Activated CD4-positive, alpha-beta T cell treated with anti-CD3 and anti-CD28 coated beads, Interleukin-2, amount 10 ng/mL, durations not matched to agents 24 days and 14 days (primary cell): ENCODE measurements around the gene GPN2. TPM values are rescaled to one million over a fixed set of nuclear protein-coding genes. Genes with fewer than 3 reads are reported as not detected.
"Not testable (repeated sequence)": the region's sequence is repeated elsewhere in the genome, so short reads cannot be mapped to it uniquely, and the experiment has no call there.

ENCODE experiments used
- DNase-seq: peaks from one replicate; pipeline ENCODE4 v3.0.0; 2022
- H3K27ac Mint-ChIP-seq: one replicate; pipeline ENCODE4 v1.8.0; 2022; ENCODE audit warnings: mild to moderate bottlenecking, mixed read lengths
- H3K27me3 Mint-ChIP-seq: one replicate; pipeline ENCODE4 v1.8.0; 2022; ENCODE audit warnings: mixed read lengths
- H3K36me3 Mint-ChIP-seq: one replicate; pipeline ENCODE4 v1.8.0; 2022; ENCODE audit warnings: low read depth, mild to moderate bottlenecking, mixed read lengths
- H3K4me1 Mint-ChIP-seq: one replicate; pipeline ENCODE4 v1.8.0; 2021; ENCODE audit warnings: mixed read lengths
- H3K4me3 Mint-ChIP-seq: one replicate; pipeline ENCODE4 v1.8.0; 2022; ENCODE audit warnings: mild to moderate bottlenecking, moderate library complexity, mixed read lengths
- H3K9me3 Mint-ChIP-seq: one replicate; pipeline ENCODE4 v1.8.0; 2021; ENCODE audit warnings: mixed read lengths
- intact Hi-C: fragments of 100-400 bp; cut with micrococcal nuclease; formaldehyde crosslinking; loops from one replicate; pipeline ENCODE4 v1.15.1; 2023
- total RNA-seq: library from RNA; stranded (reverse); gene quantifications from 2 replicates; pipeline ENCODE4 v1.2.3, GENCODE V29; 2022

GPN2 gene
- total RNA-seq, 1 donor from 2014 or later, result 47.1 TPM

DNA sequence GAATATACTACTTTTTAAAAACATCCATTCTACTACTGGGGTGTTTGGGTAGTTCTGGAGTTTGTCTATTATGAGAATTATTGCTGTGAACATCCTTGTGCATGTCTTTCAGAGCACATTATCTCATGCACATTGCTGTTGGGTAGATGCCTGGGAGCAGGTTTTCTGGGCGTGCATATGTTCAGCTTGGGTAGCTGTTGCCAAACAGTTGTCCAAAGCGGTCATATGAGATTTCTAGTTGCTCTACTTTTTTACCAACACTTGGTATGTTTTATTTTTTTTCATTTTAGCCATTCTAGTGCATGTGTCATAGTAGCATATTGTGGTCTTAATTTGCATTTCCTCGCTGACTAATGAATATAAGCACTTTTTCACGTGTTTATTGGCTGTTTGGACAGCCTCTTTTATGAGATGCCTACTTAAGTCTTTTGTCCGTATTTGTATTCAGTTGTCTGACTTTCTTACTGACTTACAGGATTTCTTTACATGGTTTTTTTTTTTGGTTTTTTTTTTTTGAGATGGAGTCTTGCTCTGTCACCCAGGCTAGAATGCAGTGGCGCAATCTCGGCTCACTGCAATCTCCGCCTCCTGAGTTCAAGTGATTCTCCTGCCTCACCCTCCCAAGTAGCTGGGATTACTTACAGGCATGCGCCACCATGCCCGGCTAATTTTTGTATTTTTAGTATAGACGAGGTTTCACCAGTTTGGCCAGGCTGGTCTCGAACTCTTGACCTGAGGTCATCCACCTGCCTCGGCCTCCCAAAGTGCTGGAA lies 45.5 kb downstream of the GPN2 start:
- Mint-ChIP-seq H3K4me3 (no peak overlapping the region), H3K4me1 (peaks cover 7% of the 10 kb centered on the region), H3K9me3 (no peaks in the 10 kb centered on the region), H3K36me3 (peaks cover 50% of the 10 kb centered on the region), H3K27ac (no peak overlapping the region), H3K27me3 (no peaks in the 10 kb centered on the region)
- DNase-seq, result no peak
- intact Hi-C loops, result no loop called here

DNA sequence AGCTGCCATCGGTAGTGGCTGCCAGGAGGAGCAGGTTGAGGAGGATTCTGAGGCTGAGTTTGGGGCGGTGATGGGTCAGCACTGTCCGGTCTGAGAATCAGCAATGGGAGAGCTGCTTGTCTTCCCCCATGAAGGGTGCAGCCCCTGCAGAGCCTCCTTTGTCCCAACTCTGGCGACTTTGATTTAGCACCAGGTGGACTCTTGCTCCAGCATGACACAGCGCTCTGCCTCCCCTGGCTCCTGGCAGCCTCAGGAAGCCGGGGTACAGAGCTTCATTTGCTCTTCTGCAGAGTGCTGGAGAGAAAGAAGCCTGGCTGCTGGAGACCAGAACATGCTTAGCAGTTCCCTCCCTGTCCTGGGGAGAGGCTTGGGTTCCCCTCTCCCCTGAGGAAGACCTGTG lies 50.3 kb downstream of the GPN2 start:
- Mint-ChIP-seq H3K4me3 (no peak overlapping the region), H3K9me3 (no peaks in the 10 kb centered on the region), H3K27ac (no peak overlapping the region), H3K4me1 (peaks cover 20% of the 10 kb centered on the region), H3K27me3 (no peaks in the 10 kb centered on the region), H3K36me3 (peaks cover 65% of the 10 kb centered on the region)
- DNase-seq, result no peak
- intact Hi-C loops, result no loop called here

DNA sequence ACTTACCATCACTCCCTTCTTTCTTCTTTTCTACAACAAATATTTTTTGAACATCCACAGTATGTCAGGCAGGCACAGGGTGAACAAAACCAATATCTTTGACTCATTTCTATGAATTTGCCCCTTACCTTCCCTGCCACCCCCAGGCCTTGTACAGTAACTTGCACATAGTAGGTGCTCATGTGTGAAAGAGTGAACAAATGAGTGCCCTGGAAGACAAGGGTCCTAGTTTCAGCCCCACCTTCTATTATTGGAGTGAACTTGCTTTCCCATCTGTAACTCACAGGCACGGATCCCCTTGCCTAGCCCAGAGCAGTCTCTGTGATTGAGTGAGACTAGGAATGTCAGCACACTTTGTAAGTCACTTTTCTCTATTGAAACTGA lies 50.8 kb downstream of the GPN2 start:
- intact Hi-C loops, result no loop called here
- no peak for DNase-seq
- H3K36me3 Mint-ChIP-seq, result peaks cover 65% of the 10 kb centered on the region
- peak overlapping the region; percentile 70 for H3K27ac Mint-ChIP-seq
- H3K4me3 Mint-ChIP-seq, result no peak overlapping the region
- peaks cover 21% of the 10 kb centered on the region for H3K4me1 Mint-ChIP-seq
- H3K27me3 Mint-ChIP-seq, result no peaks in the 10 kb centered on the region
- H3K9me3 Mint-ChIP-seq, result no peaks in the 10 kb centered on the region

DNA sequence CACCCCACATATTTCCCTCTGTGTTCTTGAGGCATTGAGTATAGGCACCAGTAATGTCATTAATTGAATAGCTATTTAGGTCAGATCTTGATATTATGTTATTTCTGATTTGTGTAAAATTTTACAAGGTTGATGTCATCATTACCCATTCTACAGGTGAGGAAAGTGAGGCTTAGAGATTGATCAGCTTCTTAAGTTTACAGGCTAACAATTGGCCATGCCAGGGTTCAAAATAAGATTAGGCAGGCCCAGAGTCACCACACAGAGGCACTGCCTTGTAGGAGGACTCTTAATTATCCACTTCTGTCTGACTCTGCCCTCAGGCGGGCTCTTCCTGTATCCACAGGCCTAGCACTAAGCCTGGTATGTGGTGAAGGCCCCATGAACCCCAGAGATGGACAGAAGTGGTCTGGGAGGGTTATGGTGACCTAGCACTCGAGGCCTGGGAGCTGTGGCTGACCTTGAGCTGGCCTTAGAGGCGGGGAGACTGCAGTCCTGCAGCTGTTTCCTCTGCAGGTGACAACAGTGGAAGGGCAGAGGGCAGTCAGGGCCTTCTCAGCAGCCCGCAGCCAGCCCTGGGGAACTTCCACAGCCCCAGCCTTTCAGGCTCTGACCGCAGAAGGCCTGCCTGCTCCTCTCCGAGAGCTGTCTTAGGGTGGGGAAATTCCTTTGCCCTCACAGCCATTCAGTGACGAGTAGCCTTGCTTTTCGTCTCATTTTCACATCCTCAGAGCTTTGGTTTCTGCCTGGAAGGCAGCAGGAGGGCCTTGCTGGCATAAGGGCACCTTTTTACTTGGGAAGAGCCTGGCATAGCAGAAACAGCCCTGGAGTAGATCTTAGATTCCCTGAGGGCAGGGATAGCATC lies 51.4 kb downstream of the GPN2 start:
- no peaks in the 10 kb centered on the region for H3K27me3 Mint-ChIP-seq
- peak; percentile 75 for DNase-seq
- intact Hi-C loops, result no loop called here
- no peak overlapping the region for H3K4me3 Mint-ChIP-seq
- H3K9me3 Mint-ChIP-seq, result no peaks in the 10 kb centered on the region
- H3K27ac Mint-ChIP-seq, result peak overlapping the region; percentile 70
- H3K4me1 Mint-ChIP-seq, result peaks cover 27% of the 10 kb centered on the region
- peaks cover 65% of the 10 kb centered on the region for H3K36me3 Mint-ChIP-seq

DNA sequence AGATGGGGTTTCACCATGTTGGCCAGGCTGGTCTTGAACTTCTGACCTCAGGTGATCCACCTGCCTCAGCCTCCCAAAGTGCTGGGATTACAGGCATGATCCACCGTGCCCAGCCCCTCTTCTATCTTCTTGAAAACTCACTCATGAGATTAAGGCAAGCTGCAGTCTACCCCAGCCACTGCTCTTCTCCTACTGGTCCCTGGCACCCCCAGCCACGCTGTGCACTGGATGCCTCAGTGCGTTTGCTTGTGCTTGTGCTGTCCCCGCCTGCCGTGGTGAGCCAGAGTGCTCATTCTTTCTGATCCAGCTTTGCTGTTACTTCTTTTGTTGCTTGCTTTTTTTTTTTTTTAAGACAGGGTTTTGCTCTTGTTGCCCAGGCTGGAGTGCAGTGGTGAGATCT lies 52.4 kb downstream of the GPN2 start:
- intact Hi-C loops, H3K27ac Mint-ChIP-seq: not testable (repeated sequence)

DNA sequence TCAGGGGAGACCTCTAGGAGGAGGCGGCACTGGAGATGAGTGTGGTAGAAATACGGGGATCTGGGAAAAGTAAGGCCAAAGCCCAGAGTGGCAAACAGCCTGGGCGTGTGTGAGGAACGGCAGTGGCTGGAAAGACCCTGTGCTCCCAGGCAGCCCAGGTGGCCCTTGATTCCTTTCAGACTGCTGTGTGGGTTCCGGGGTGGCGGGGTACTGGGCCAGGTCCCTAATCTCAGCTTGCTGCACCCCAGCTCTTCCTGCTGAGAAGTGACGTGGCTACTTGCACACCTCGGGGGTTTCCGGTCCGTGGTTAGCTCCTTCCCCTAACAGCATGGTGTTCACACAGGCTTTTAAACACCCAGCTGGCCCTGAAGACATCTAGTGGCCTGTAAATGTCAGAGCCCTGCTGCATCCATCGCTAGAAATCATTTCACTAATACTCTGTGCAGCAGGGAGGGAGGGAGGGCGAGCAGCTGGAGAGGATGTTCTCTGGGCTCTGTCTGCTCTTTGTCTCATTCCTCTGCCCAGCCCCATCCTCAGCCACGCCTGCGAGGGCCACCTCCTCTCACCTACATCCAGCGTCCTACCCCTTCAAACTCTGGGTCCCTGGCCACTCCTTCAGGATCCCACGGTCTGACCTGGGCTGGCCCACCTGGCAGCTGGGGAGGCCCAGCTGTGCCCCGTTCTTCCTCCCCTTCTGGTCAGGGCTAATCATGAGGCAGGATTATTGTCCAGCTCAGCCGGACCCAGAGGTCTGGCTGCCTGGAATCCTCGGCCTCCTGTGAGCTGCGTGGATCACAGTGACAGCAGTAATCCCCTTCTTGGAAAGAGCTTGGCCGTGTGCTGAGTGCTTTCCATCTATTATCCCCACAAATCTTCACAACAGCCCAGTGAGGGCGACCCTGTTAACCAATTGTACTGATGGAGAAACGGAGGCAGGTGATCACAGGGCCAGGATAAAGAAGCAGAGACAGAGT lies 56.4 kb downstream of the GPN2 start:
- H3K36me3 Mint-ChIP-seq, result peaks cover 74% of the 10 kb centered on the region
- peaks cover 66% of the 10 kb centered on the region for H3K4me1 Mint-ChIP-seq
- H3K27me3 Mint-ChIP-seq, result no peaks in the 10 kb centered on the region
- H3K4me3 Mint-ChIP-seq, result peak overlapping the region; percentile 70
- H3K9me3 Mint-ChIP-seq, result no peaks in the 10 kb centered on the region
- DNase-seq, result peak; percentile 97
- intact Hi-C loops, result loop anchor here (2.0 kb wide), 3 partner anchors 23 to 141 kb away; no protein-coding TSS in a partner anchor
- H3K27ac Mint-ChIP-seq, result peak overlapping the region; percentile 92

More for the DNA sequence above, 52.4 kb downstream of the GPN2 start:
- not testable (repeated sequence) for H3K4me3 Mint-ChIP-seq, DNase-seq, H3K9me3 Mint-ChIP-seq, H3K27me3 Mint-ChIP-seq
- H3K36me3 Mint-ChIP-seq, result peaks cover 70% of the 10 kb centered on the region
- H3K4me1 Mint-ChIP-seq, result peaks cover 37% of the 10 kb centered on the region

DNA sequence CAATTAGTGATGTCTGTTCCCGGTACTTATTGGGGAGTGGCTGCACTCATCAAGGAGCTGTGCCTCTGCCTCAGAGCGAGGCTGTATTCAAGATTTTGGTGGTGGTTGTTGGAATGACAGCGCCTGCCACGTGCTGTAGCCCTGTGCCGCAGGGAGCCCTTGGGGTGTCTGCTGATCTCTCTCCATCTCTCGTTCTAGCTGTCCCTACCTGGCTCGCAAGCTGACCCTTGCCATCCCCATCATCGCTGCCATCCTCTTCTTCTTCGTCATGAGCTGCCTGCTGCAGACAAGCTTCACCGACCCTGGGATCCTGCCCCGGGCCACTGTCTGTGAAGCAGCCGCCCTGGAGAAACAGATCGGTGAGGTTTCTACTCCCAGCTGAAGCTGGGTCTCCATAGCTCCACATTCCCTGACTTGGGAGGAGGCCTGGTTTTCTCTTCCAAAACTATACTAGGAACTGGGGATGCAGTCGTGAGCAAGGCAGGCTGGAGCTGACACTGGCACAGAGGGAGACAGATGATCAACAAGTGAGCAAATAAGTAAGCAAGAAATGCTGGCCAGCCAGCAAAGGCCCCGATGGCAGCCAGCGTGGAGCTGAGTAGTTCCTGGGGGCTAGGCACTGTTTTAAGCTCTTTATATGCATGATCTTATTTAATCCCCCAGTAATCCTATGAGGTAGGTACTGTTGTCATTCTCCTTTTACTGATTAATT lies 57.7 kb downstream of the GPN2 start:
- Mint-ChIP-seq H3K4me3 (peak overlapping the region; percentile 70), H3K36me3 (peaks cover 75% of the 10 kb centered on the region), H3K9me3 (no peaks in the 10 kb centered on the region), H3K27ac (peak overlapping the region; percentile 92), H3K27me3 (no peaks in the 10 kb centered on the region), H3K4me1 (peaks cover 69% of the 10 kb centered on the region)
- peak; percentile 61 for DNase-seq
- intact Hi-C loops, result loop anchor here (2.0 kb wide), 3 partner anchors 22 to 140 kb away; no protein-coding TSS in a partner anchor

DNA sequence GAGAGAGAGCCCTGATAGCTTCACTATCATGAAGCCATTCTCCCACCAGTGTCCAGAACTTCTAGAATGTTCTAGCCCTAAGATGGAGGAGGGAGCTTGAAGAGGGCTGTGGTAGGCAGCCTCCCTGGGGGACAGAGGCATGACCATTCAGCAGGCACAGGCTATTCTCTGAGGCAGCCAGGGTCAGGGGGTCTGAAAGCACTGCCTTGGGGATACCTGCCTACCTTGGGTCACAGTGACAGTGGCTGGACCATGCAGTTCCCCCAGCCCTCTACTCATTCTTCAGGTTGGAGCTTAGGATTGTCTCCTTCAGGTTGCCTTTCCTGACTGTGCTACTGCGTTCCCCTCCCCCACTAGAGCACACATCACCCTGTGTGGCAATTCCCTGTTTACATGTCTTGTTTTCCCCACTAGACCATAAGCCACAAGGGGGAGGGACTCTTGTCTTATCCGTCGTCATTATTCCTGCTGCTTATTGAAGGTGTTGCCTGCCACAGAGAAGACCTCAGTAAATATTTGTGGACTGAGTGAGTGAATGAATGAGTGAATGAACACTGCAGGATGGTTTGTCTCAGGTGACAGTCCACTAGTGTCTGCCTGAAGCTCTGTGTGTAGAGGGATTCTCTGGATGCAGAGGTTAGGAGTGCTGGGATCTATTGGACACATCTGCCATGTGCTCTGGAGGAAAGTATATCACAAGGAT lies 58.4 kb downstream of the GPN2 start:
- H3K9me3 Mint-ChIP-seq, result no peaks in the 10 kb centered on the region
- intact Hi-C loops, result loop anchor here (2.0 kb wide), 3 partner anchors 21 to 139 kb away; no protein-coding TSS in a partner anchor
- H3K4me3 Mint-ChIP-seq, result peak overlapping the region; percentile 70
- peak; percentile 59 for DNase-seq
- H3K27ac Mint-ChIP-seq, result peak overlapping the region; percentile 92
- H3K36me3 Mint-ChIP-seq, result peaks cover 77% of the 10 kb centered on the region
- H3K27me3 Mint-ChIP-seq, result no peaks in the 10 kb centered on the region
- H3K4me1 Mint-ChIP-seq, result peaks cover 70% of the 10 kb centered on the region

DNA sequence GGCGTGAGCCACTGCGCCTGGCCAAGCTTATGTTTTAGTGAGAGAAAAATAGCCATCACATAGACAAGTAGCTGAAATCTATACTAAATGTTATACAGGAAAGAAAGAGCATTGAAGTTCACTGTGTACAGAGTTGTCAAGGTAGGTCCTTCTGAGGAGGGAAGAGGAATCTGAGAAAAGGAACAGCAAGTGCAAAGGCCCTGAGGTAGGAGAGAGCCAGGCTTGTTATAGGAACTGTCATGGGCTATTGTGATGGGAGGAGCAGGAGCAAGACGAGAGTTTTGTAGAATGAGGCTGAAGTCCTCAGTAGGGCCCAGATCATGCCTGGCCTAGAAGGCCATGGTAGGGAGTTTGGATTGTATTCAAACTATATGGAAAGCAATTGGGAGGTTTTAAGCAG lies 59.0 kb downstream of the GPN2 start:
- peak overlapping the region; percentile 92 for H3K27ac Mint-ChIP-seq
- H3K4me1 Mint-ChIP-seq, result peaks cover 71% of the 10 kb centered on the region
- no peak for DNase-seq
- peaks cover 73% of the 10 kb centered on the region for H3K36me3 Mint-ChIP-seq
- H3K4me3 Mint-ChIP-seq, result peak overlapping the region; percentile 42
- H3K9me3 Mint-ChIP-seq, result no peaks in the 10 kb centered on the region
- intact Hi-C loops, result no loop called here
- no peaks in the 10 kb centered on the region for H3K27me3 Mint-ChIP-seq

DNA sequence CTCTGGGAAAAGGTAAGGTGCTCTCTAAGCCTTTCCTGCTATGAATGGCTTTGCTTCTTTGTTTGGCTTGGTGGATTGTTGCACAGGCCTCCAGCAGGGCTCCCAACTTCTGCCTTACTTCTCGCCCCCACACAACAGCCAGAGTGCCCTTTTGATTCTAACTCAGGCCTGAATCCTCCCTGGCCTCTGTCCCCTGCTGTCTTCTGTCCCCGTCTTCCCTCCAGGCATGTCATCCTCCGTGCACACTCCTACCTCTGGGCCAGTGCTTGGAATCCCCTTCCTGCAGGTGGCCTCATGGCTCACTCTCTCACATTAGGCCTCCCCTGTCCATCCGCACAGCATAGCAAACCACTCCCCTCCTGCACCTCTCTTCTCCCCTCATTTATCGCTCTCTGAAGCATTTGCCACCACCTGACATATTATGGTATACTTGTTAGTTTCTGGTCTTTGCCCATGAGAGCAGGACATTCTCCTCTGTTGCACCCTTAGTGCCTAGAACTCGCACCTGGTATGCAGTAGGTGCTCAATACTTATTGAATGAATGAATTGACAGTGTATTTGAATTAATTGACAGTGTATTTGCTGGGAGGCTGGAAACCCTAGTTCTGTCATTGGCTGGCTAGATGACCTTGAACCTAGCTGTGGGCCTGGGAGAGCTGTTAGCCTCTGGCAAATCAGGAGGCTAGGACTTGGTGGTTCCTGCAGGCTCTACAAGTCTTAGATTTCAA lies 60.7 kb downstream of the GPN2 start:
- peak overlapping the region; percentile 94 for H3K4me3 Mint-ChIP-seq
- H3K4me1 Mint-ChIP-seq, result peaks cover 70% of the 10 kb centered on the region
- no peaks in the 10 kb centered on the region for H3K27me3 Mint-ChIP-seq
- peaks cover 58% of the 10 kb centered on the region for H3K36me3 Mint-ChIP-seq
- H3K9me3 Mint-ChIP-seq, result no peaks in the 10 kb centered on the region
- intact Hi-C loops, result no loop called here
- no peak for DNase-seq
- H3K27ac Mint-ChIP-seq, result peak overlapping the region; percentile 90

DNA sequence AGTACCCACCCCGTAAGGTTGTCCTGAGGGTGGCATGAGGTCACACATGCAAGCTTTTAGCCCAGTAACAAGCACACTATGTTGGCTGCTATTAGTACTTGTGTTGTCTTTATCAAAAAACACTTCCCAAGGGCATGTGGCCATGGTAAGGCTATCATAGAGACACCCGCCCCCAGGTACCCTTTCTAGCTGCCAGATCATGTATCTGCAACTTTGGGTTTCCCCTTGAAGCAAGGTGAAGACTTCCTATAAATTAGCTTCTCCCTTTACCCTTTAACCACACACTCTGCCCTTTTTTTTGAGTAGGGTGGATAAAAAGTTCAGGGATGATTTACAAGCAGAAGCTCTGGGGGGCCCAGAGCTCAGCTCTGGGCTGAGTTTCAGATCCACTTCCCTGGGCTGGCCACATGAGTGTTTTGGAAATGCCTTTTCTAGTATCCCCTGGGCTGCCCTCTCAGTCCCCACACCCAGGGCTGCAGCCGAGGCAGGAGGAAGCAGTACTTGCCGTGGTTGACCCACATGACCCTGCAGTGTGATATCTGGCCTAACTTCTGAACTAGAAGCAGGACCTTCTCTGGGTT lies 61.6 kb downstream of the GPN2 start:
- peak overlapping the region; percentile 90 for H3K27ac Mint-ChIP-seq
- DNase-seq, result peak; percentile 67
- intact Hi-C loops, result no loop called here
- H3K27me3 Mint-ChIP-seq, result no peaks in the 10 kb centered on the region
- peaks cover 61% of the 10 kb centered on the region for H3K4me1 Mint-ChIP-seq
- H3K9me3 Mint-ChIP-seq, result no peaks in the 10 kb centered on the region
- H3K4me3 Mint-ChIP-seq, result peak overlapping the region; percentile 94
- H3K36me3 Mint-ChIP-seq, result peaks cover 49% of the 10 kb centered on the region
